Panc1 (cell line): ENCODE data around the gene LTA4H. TPM values are rescaled to one million over a fixed set of nuclear protein-coding genes. Genes with fewer than 3 reads are reported as not detected.

ENCODE experiments used
- ATAC-seq: fragments of 200-7000 bp; cut with Tn5 transposase; 2 replicates; pipeline ENCODE4 v1.9.1; 2020; ENCODE audit warnings: mild to moderate bottlenecking, moderate library complexity
- BruUV-seq: library from RNA; stranded (reverse); fragments of 400-500 nt; replicated peaks from 2 replicates; lab custom pipeline; 2021; lab: Mats Ljungman, UMichigan
- CTCF ChIA-PET: fragments of 300-600 bp; sonication (Branson Sonifier 250); formaldehyde crosslinking; loops from one replicate; lab custom pipeline; 2022; ENCODE audit warnings: antibody characterized with exemption; lab: Charles Lee
- POLR2A ChIA-PET: fragments of 300-600 bp; sonication (Branson Sonifier 250); formaldehyde crosslinking; loops from one replicate; lab custom pipeline; 2022; ENCODE audit warnings: antibody characterized with exemption; lab: Charles Lee
- DNase-seq: peaks from one replicate; pipeline ENCODE4 v3.0.0-alpha.2; 2010; ENCODE audit warnings: low read depth, low spot score
- H3K27ac ChIP-seq: 2 replicates; pipeline ENCODE4 v1.5.1; 2011; ENCODE audit warnings: mild to moderate bottlenecking, low read length, inconsistent platforms
- H3K27me3 ChIP-seq: fragments of 200-500 bp; sonication (Bioruptor generic); 2 replicates; pipeline ENCODE4 v1.6.0; 2014; ENCODE audit warnings: low read length, inconsistent platforms; ENCODE audit not compliant: control insufficient read depth, insufficient read depth
- H3K36me3 ChIP-seq: fragments of 200-500 bp; sonication (Bioruptor generic); 2 replicates; pipeline ENCODE4 v1.5.1; 2014; ENCODE audit warnings: inconsistent platforms, mild to moderate bottlenecking, low read length, moderate library complexity; ENCODE audit not compliant: control insufficient read depth, insufficient read depth
- H3K4me1 ChIP-seq: 2 replicates; pipeline ENCODE4 v1.5.1; 2011; ENCODE audit warnings: inconsistent platforms, mild to moderate bottlenecking, low read length, moderate library complexity; ENCODE audit not compliant: control insufficient read depth, insufficient read depth
- H3K4me3 ChIP-seq, 2 experiments: 2 replicates each; pipeline ENCODE4 v1.5.1; 2011 to 2012; ENCODE audit warnings: low read depth in 2 of 2, low read length in 2 of 2, mild to moderate bottlenecking in 2 of 2, inconsistent platforms in 1 of 2, moderate library complexity in 1 of 2
- H3K9me3 ChIP-seq: fragments of 200-500 bp; sonication (Bioruptor generic); 2 replicates; pipeline ENCODE4 v1.5.1; 2014; ENCODE audit warnings: low read depth, mild to moderate bottlenecking, inconsistent platforms, low read length, moderate library complexity; ENCODE audit not compliant: control insufficient read depth, insufficient read depth
- CTCF ChIP-seq: fragments of 450-650 bp; IDR thresholded peaks from 2 replicates; pipeline ENCODE4 v1.5.1; 2017; ENCODE audit warnings: mild to moderate bottlenecking
- POLR2AphosphoS5 ChIP-seq: IDR thresholded peaks from 2 replicates; pipeline ENCODE4 v1.6.1; 2012; ENCODE audit warnings: mild to moderate bottlenecking, low read depth, low read length, moderate library complexity
- REST ChIP-seq, 2 experiments: IDR thresholded peaks; 2 replicates each; pipeline ENCODE4 v1.6.1; 2011 to 2012; ENCODE audit warnings: low read depth in 2 of 2, control low read depth in 1 of 2, low read length in 1 of 2, mild to moderate bottlenecking in 1 of 2, moderate library complexity in 1 of 2; ENCODE audit not compliant: insufficient read depth in 1 of 2
- SIN3A ChIP-seq: IDR thresholded peaks from 2 replicates; pipeline ENCODE4 v1.6.1; 2012; ENCODE audit warnings: low read depth, mild to moderate bottlenecking, low read length, moderate library complexity, borderline replicate concordance; ENCODE audit not compliant: insufficient read depth
- TCF7L2 ChIP-seq: IDR thresholded peaks from 2 replicates; pipeline ENCODE4 v1.6.1; 2011; ENCODE audit warnings: mild to moderate bottlenecking, low read depth, low read length, inconsistent platforms
- in situ Hi-C: cut with HindIII; loops from 2 replicates; pipeline ENCODE4 v1.10.0; 2016; ENCODE audit warnings: low sequenced_read_pairs, low pct_unique_long_range_greater_than_20kb
- intact Hi-C: fragments of 100-400 bp; cut with micrococcal nuclease; formaldehyde crosslinking; loops from one replicate; pipeline ENCODE4 v1.10.0; 2022; ENCODE audit not compliant: unreplicated experiment
- total RNA-seq: library from RNA; stranded (reverse); gene quantifications from one replicate; pipeline ENCODE4 v1.2.1, GENCODE V29; 2021; ENCODE audit not compliant: unreplicated experiment

LTA4H gene
- total RNA-seq, 1 experiment from 2014 or later, result 59.6 TPM

- TF ChIP-seq REST (IDR thresholded peaks at IDR 0.05; ENCODE audit: insufficient read depth in 1 of 2, low read depth in 2 of 2, low read length in 1 of 2) (no peak), POLR2AphosphoS5 (no peak), TCF7L2 (no peak)
- H3K9me3 ChIP-seq, result no peaks in the 10 kb centered on the region
- ChIA-PET POLR2A (no interaction called here), CTCF (no interaction called here)
- intact Hi-C loops (no loop called here), in situ Hi-C loops (no loop called here)
- BruUV-seq, result no TSS peak
- no peaks in the 10 kb centered on the region for H3K4me1 ChIP-seq
- no peak overlapping the region for H3K4me3 ChIP-seq
- H3K27me3 ChIP-seq, result peaks cover 4% of the 10 kb centered on the region; the same call in 1 of the 2 replicates
- DNase-seq (no peak), ATAC-seq (no peak)
- no peaks in the 10 kb centered on the region for H3K36me3 ChIP-seq
- no peak overlapping the region for H3K27ac ChIP-seq
Observed at GRCh38 chr12:95980437-95980836, 55.0 kb downstream of the LTA4H start.

GRCh38 chr12:95978774-95979173 is 56.6 kb downstream of the LTA4H start:
- Histone ChIP-seq H3K4me1 (no peaks in the 10 kb centered on the region), H3K9me3 (no peaks in the 10 kb centered on the region), H3K27me3 (peaks cover 4% of the 10 kb centered on the region; the same call in 1 of the 2 replicates), H3K4me3 (no peak overlapping the region), H3K36me3 (no peaks in the 10 kb centered on the region), H3K27ac (no peak overlapping the region)
- in situ Hi-C loops, result no loop called here
- ChIA-PET POLR2A (no interaction called here), CTCF (interaction anchor here (0.6 kb wide), 1 partner anchor 21 kb away, joined by 7 read pairs; no protein-coding TSS in a partner anchor)
- TF ChIP-seq REST (IDR thresholded peaks at IDR 0.05; ENCODE audit: insufficient read depth in 1 of 2, low read depth in 2 of 2, low read length in 1 of 2), result no peak
- TF ChIP-seq SIN3A, result no peak
- no peak for TF ChIP-seq CTCF
- intact Hi-C loops, result no loop called here
- no TSS peak for BruUV-seq
- ATAC-seq (no peak), DNase-seq (no peak)
